H9 (cell line): ENCODE measurements around the gene ADAMTSL4. TPM values are rescaled to one million over a fixed set of nuclear protein-coding genes. Genes with fewer than 3 reads are reported as not detected.

Source experiments
- DNase-seq: peaks from one replicate; pipeline ENCODE4 v3.0.0-alpha.2; 2017
- H2AFZ ChIP-seq: one replicate; pipeline ENCODE4 v1.6.1; 2013; ENCODE audit warnings: mild to moderate bottlenecking, low read length, control low read depth, moderate library complexity
- H2AK5ac ChIP-seq: 2 replicates; pipeline ENCODE4 v1.6.1; 2013; ENCODE audit warnings: low read length, control low read depth, mixed read lengths; ENCODE audit not compliant: insufficient read length
- H2BK120ac ChIP-seq: one replicate; pipeline ENCODE4 v1.6.1; 2013; ENCODE audit warnings: low read depth, mild to moderate bottlenecking, low read length, control low read depth, inconsistent platforms; ENCODE audit not compliant: poor library complexity, severe bottlenecking
- H2BK12ac ChIP-seq: 2 replicates; pipeline ENCODE4 v1.6.1; 2013; ENCODE audit warnings: low read length, control low read depth, mixed read lengths, low read depth; ENCODE audit not compliant: insufficient read length
- H2BK15ac ChIP-seq: 2 replicates; pipeline ENCODE4 v1.6.1; 2013; ENCODE audit warnings: low read depth, low read length, control low read depth
- H2BK20ac ChIP-seq: one replicate; pipeline ENCODE4 v1.6.1; 2013; ENCODE audit warnings: low read depth, mild to moderate bottlenecking, low read length, control low read depth, inconsistent platforms; ENCODE audit not compliant: poor library complexity, severe bottlenecking
- H2BK5ac ChIP-seq: 2 replicates; pipeline ENCODE4 v1.6.1; 2013; ENCODE audit warnings: low read length, control low read depth, mixed read lengths; ENCODE audit not compliant: insufficient read length
- H3K14ac ChIP-seq: 2 replicates; pipeline ENCODE4 v1.6.1; 2013; ENCODE audit warnings: low read length, control low read depth; ENCODE audit not compliant: insufficient read depth
- H3K18ac ChIP-seq: 2 replicates; pipeline ENCODE4 v1.6.1; 2013; ENCODE audit warnings: low read depth, mild to moderate bottlenecking, mixed read lengths, low read length, control low read depth; ENCODE audit not compliant: insufficient read length
- H3K23ac ChIP-seq: 2 replicates; pipeline ENCODE4 v1.6.1; 2013; ENCODE audit warnings: low read length, control low read depth, mixed read lengths, low read depth; ENCODE audit not compliant: insufficient read length
- H3K23me2 ChIP-seq: 2 replicates; pipeline ENCODE4 v1.6.1; 2013; ENCODE audit warnings: low read depth, mild to moderate bottlenecking, mixed read lengths, low read length, control low read depth; ENCODE audit not compliant: insufficient read length, poor library complexity, severe bottlenecking
- H3K27ac ChIP-seq: 2 replicates; pipeline ENCODE4 v1.5.1; 2013; ENCODE audit warnings: low read length, control low read depth, mixed read lengths, low read depth; ENCODE audit not compliant: insufficient read length
- H3K27me3 ChIP-seq: 2 replicates; pipeline ENCODE4 v1.6.1; 2013; ENCODE audit warnings: low read length, control low read depth, inconsistent platforms; ENCODE audit not compliant: insufficient read depth
- H3K4ac ChIP-seq: 2 replicates; pipeline ENCODE4 v1.6.1; 2013; ENCODE audit warnings: low read depth, mild to moderate bottlenecking, control low read depth, inconsistent platforms, low read length, moderate library complexity
- H3K4me1 ChIP-seq: 2 replicates; pipeline ENCODE4 v1.6.1; 2013; ENCODE audit warnings: low read length, control low read depth, inconsistent platforms; ENCODE audit not compliant: insufficient read depth
- H3K4me2 ChIP-seq: 2 replicates; pipeline ENCODE4 v1.6.1; 2013; ENCODE audit warnings: low read length, control low read depth, mixed read lengths; ENCODE audit not compliant: insufficient read length, insufficient read depth
- H3K56ac ChIP-seq: 2 replicates; pipeline ENCODE4 v1.6.1; 2013; ENCODE audit warnings: low read depth, mild to moderate bottlenecking, mixed read lengths, low read length, control low read depth; ENCODE audit not compliant: insufficient read length
- H3K79me1 ChIP-seq: 2 replicates; pipeline ENCODE4 v1.6.1; 2013; ENCODE audit warnings: low read depth, mild to moderate bottlenecking, moderate library complexity, low read length, control low read depth, inconsistent platforms; ENCODE audit not compliant: insufficient read depth, poor library complexity, severe bottlenecking
- H3K79me2 ChIP-seq: 2 replicates; pipeline ENCODE4 v1.6.1; 2013; ENCODE audit warnings: low read length, control low read depth, inconsistent platforms; ENCODE audit not compliant: insufficient read depth
- H3K9ac ChIP-seq: 2 replicates; pipeline ENCODE4 v1.6.1; 2013; ENCODE audit warnings: low read length, control low read depth, mixed read lengths; ENCODE audit not compliant: insufficient read length; ENCODE audit errors: extremely low read depth
- H3K9me3 ChIP-seq: one replicate; pipeline ENCODE4 v1.6.1; 2013; ENCODE audit warnings: low read depth, low read length, inconsistent platforms; ENCODE audit not compliant: control insufficient read depth
- H3T11ph ChIP-seq: one replicate; pipeline ENCODE4 v1.6.1; 2013; ENCODE audit warnings: mild to moderate bottlenecking, low read length, control low read depth, inconsistent platforms
- H4K20me1 ChIP-seq: one replicate; pipeline ENCODE4 v1.6.1; 2013; ENCODE audit not compliant: control insufficient read depth, insufficient read length, insufficient read depth
- H4K5ac ChIP-seq: 2 replicates; pipeline ENCODE4 v1.6.1; 2013; ENCODE audit warnings: low read depth, mild to moderate bottlenecking, mixed read lengths, low read length, control low read depth; ENCODE audit not compliant: insufficient read length
- H4K8ac ChIP-seq: replicated peaks from 2 replicates; pipeline ENCODE4 v1.6.1; 2013; ENCODE audit warnings: low read length, control low read depth, mixed read lengths, low read depth; ENCODE audit not compliant: insufficient read length
- H4K91ac ChIP-seq: 2 replicates; pipeline ENCODE4 v1.6.1; 2013; ENCODE audit warnings: low read depth, mild to moderate bottlenecking, moderate library complexity, mixed read lengths, low read length, control low read depth; ENCODE audit not compliant: insufficient read length
- H3K27ac Mint-ChIP-seq, 3 experiments: 2 replicates in 2 of 3; 3 replicates in 1 of 3; pipeline ENCODE4 v1.8.0; 2020 to 2021; ENCODE audit warnings: mixed read lengths in 3 of 3, mild to moderate bottlenecking in 1 of 3, moderate library complexity in 1 of 3
- H3K27me3 Mint-ChIP-seq: 2 replicates; pipeline ENCODE4 v1.8.0; 2021; ENCODE audit warnings: low read depth, mild to moderate bottlenecking, moderate library complexity, mixed read lengths
- H3K36me3 Mint-ChIP-seq, 3 experiments: 2 replicates in 2 of 3; 3 replicates in 1 of 3; pipeline ENCODE4 v1.8.0; 2020 to 2021; ENCODE audit warnings: low read depth in 3 of 3, mixed read lengths in 3 of 3; ENCODE audit not compliant: insufficient read depth in 1 of 3
- H3K4me1 Mint-ChIP-seq, 2 experiments: 2 replicates each; pipeline ENCODE4 v1.8.0; 2020; ENCODE audit warnings: mixed read lengths in 2 of 2
- H3K4me3 Mint-ChIP-seq, 2 experiments: 2 replicates in 1 of 2; 3 replicates in 1 of 2; pipeline ENCODE4 v1.8.0; 2020 to 2021; ENCODE audit warnings: mild to moderate bottlenecking in 2 of 2, mixed read lengths in 2 of 2, moderate library complexity in 1 of 2
- H3K9me3 Mint-ChIP-seq, 2 experiments: 2 replicates in 1 of 2; 3 replicates in 1 of 2; pipeline ENCODE4 v1.8.0; 2020; ENCODE audit warnings: mild to moderate bottlenecking in 2 of 2, mixed read lengths in 2 of 2, moderate library complexity in 1 of 2
- CTCF ChIP-seq: fragments of 200-600 bp; sonication (generic); conservative IDR thresholded peaks from 3 replicates; pipeline ENCODE4 v1.8.0; 2021; ENCODE audit warnings: antibody characterized with exemption, mild to moderate bottlenecking
- WGBS: extraction: QIAGEN DNeasy Blood & Tissue Kit; methylation state at CpG from one replicate; pipeline ENCODE4 v1.1.7; 2013; ENCODE audit warnings: missing lambda C conversion rate, low lambda C conversion rate, mixed read lengths; ENCODE audit not compliant: insufficient read length; ENCODE audit errors: extremely low coverage; 5-methylcytosine and 5-hydroxymethylcytosine counted together
- total RNA-seq: library from RNA; stranded (reverse); gene quantifications from 2 replicates; pipeline ENCODE4 v1.2.1, GENCODE V29; 2021

ADAMTSL4 gene
- total RNA-seq, 1 experiment from 2014 or later = 6.1 TPM

DNA sequence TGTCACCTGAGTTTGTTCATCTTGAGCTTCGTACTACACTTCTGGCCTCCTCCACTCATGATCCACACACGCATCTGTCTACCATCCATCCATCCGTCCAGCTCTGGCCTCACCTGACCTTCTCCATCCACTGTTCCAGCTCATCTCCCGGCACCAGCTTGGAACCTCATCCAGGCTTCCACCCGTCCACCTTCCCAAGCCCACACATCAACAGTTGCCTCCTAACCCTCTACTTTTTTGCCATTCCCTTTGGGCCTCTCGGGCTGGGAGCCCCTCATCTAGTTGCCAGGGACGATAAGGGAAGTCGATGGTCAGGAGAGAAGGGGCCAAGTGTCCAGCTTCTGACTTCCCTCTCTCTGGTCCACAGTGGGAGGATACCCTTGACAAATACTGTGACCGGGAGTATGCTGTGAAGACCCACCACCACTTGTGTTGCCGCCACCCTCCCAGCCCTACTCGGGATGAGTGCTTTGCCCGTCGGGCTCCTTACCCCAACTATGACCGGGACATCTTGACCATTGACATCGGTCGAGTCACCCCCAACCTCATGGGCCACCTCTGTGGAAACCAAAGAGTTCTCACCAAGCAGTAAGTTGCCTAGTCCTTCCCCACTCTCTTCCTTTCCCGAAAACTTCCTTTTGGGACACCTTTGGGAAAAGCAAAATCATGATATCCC lies 37.1 kb upstream of the ADAMTSL4 start:
- H3K4me3 Mint-ChIP-seq = no peak overlapping the region
- Histone ChIP-seq H3K27ac (no peak overlapping the region), H3K14ac (no peak overlapping the region), H2BK5ac (no peak overlapping the region), H3K4ac (no peak overlapping the region), H4K91ac (no peak overlapping the region), H3T11ph (no peak overlapping the region), H3K23me2 (peaks cover 12% of the 10 kb centered on the region), H2BK20ac (no peak overlapping the region), H2AFZ (no peak overlapping the region), H3K79me1 (no peaks in the 10 kb centered on the region), H3K9me3 (no peaks in the 10 kb centered on the region), H3K9ac (no peak overlapping the region), H4K20me1 (peaks cover 2% of the 10 kb centered on the region), H3K18ac (no peak overlapping the region), H4K5ac (no peak overlapping the region), H3K79me2 (no peaks in the 10 kb centered on the region), H2AK5ac (no peak overlapping the region), H2BK12ac (no peak overlapping the region), H4K8ac (no peak overlapping the region), H3K56ac (no peak overlapping the region), H2BK15ac (no peak overlapping the region), H3K4me1 (peaks cover 2% of the 10 kb centered on the region; the same call in 1 of the 2 replicates), H2BK120ac (no peak overlapping the region), H3K23ac (no peak overlapping the region), H3K27me3 (no peaks in the 10 kb centered on the region), H3K4me2 (no peak overlapping the region)
- WGBS = no CpG with 5 or more reads among the region's 17 CpGs
- peak overlapping the region in 1 of 3 experiments; percentile 67; a peak in 2 of 7 replicates for H3K27ac Mint-ChIP-seq
- DNase-seq = no peak
- H3K4me1 Mint-ChIP-seq = peaks cover 14 to 17% of the 10 kb centered on the region in 2 experiments
- TF ChIP-seq CTCF = no peak
- peaks cover 1% of the 10 kb centered on the region; the same call in 1 of the 2 replicates for H3K27me3 Mint-ChIP-seq
- no peaks in the 10 kb centered on the region for H3K9me3 Mint-ChIP-seq
- H3K36me3 Mint-ChIP-seq = peaks cover under 1 to 16% (median 3%) of the 10 kb centered on the region in 3 experiments; a peak in 6 of 7 replicates
